ENCODE data around the gene PTPRF. TPM values are rescaled to one million over a fixed set of nuclear protein-coding genes. Genes with fewer than 3 reads are reported as not detected.
A peak's percentile ranks its signal among the peaks of the same experiment; 100 is the strongest.
"Not testable (repeated sequence)": the region's sequence is repeated elsewhere in the genome, so short reads cannot be mapped to it uniquely, and the experiment has no call there.

Gene PTPRF
- total RNA-seq, 2 experiments from 2014 or later, result 3.8 to 4.5 TPM

DNA sequence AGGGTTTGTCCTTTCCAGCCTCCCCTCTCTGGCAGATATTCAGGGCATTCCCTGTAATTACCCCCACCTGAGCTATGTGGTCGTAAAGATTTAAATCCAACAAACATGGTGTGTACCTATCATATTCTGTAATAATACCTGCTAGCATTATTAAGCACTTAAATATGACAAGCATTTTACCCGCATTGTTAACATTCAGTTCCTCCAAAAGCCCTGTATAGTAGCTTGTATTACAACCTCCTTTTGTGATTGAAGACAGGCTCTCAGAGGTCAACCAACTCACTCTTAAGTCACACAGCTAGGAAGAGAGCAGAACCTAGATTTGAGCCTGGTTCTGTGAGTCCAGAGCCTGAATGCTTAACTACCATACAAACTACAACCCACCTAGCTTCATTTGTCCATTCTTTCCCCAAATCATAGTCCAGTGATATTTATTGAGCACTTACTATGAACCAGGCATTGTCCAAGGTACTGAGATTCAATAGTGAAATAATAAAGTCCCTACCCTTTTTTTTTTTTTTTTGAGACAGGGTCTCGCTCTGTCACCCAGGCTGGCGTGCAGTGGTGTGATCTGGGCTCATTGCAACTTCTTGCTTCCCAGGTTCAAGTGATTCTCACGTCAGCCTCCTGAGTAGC, 105.4 kb downstream of the PTPRF start:
- ChIA-PET CTCF (interaction anchor here (1.1 kb wide), 1 partner anchor 13 kb away, joined by 3 read pairs; no protein-coding TSS in a partner anchor), POLR2A (interaction anchor here (0.7 kb wide), 1 partner anchor 29 kb away, joined by 3 read pairs; no protein-coding TSS in a partner anchor)
- Mint-ChIP-seq H3K27ac (no peak overlapping the region), H3K4me1 (ENCODE audit: low read depth) (no peaks in the 10 kb centered on the region), H3K9me3 (no peaks in the 10 kb centered on the region), H3K36me3 (ENCODE audit: low read depth) (no peaks in the 10 kb centered on the region), H3K27me3 (peaks cover 2% of the 10 kb centered on the region), H3K4me3 (no peak overlapping the region)
- DNase-seq (no peak), ATAC-seq (no peak)
- TF ChIP-seq, protein P1, sequence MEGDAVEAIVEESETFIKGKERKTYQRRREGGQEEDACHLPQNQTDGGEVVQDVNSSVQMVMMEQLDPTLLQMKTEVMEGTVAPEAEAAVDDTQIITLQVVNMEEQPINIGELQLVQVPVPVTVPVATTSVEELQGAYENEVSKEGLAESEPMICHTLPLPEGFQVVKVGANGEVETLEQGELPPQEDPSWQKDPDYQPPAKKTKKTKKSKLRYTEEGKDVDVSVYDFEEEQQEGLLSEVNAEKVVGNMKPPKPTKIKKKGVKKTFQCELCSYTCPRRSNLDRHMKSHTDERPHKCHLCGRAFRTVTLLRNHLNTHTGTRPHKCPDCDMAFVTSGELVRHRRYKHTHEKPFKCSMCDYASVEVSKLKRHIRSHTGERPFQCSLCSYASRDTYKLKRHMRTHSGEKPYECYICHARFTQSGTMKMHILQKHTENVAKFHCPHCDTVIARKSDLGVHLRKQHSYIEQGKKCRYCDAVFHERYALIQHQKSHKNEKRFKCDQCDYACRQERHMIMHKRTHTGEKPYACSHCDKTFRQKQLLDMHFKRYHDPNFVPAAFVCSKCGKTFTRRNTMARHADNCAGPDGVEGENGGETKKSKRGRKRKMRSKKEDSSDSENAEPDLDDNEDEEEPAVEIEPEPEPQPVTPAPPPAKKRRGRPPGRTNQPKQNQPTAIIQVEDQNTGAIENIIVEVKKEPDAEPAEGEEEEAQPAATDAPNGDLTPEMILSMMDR (IDR thresholded peaks at IDR 0.05), result no peak
- intact Hi-C loops (cut with micrococcal nuclease), result no loop called here

DNA sequence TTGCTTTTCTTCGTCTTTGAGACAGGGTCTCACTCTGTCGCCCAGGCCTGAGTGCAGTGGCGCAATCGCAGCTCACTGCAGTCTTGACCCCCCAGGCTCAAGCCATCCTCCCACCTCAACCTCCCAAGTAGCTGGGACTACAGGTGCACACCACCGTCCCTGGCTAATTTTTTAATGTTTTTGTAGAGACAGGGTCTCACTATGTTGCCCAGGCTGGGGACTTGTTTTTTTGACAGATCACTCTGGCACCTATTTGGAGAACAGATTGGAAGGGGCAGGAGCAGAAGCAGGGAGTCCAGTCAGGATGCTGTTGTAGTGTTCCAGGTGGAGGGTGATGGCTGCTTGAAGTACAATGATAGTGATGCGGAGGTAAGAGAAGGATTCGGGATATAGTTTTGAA, 106.6 kb downstream of the PTPRF start:
- DNase-seq (no peak), ATAC-seq (no peak)
- intact Hi-C loops (cut with micrococcal nuclease), result no loop called here
- Mint-ChIP-seq H3K36me3 (ENCODE audit: low read depth) (no peaks in the 10 kb centered on the region), H3K9me3 (no peaks in the 10 kb centered on the region), H3K27me3 (peaks cover 2% of the 10 kb centered on the region), H3K27ac (no peak overlapping the region), H3K4me1 (ENCODE audit: low read depth) (no peaks in the 10 kb centered on the region), H3K4me3 (no peak overlapping the region)
- ChIA-PET POLR2A (no interaction called here), CTCF (no interaction called here)
- TF ChIP-seq, protein P1 (IDR thresholded peaks at IDR 0.05), result no peak

DNA sequence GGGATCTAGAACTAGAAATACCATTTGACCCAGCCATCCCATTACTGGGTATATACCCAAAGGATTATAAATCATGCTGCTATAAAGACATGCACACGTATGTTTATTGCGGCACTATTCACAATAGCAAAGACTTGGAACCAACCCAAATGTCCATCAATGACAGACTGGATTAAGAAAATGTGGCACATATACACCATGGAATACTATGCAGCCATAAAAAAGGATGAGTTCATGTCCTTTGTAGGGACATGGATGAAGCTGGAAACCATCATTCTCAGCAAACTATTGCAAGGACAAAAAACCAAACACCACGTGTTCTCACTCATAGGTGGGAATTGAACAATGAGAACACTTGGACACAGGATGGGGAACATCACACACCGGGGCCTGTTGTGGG, 107.7 kb downstream of the PTPRF start:
- POLR2A ChIA-PET; H3K4me1 Mint-ChIP-seq (ENCODE audit: low read depth); CTCF ChIA-PET; ATAC-seq; H3K36me3 Mint-ChIP-seq (ENCODE audit: low read depth); H3K27me3 Mint-ChIP-seq; intact Hi-C loops (cut with micrococcal nuclease); H3K27ac Mint-ChIP-seq; DNase-seq; H3K9me3 Mint-ChIP-seq; H3K4me3 Mint-ChIP-seq: not testable (repeated sequence)

DNA sequence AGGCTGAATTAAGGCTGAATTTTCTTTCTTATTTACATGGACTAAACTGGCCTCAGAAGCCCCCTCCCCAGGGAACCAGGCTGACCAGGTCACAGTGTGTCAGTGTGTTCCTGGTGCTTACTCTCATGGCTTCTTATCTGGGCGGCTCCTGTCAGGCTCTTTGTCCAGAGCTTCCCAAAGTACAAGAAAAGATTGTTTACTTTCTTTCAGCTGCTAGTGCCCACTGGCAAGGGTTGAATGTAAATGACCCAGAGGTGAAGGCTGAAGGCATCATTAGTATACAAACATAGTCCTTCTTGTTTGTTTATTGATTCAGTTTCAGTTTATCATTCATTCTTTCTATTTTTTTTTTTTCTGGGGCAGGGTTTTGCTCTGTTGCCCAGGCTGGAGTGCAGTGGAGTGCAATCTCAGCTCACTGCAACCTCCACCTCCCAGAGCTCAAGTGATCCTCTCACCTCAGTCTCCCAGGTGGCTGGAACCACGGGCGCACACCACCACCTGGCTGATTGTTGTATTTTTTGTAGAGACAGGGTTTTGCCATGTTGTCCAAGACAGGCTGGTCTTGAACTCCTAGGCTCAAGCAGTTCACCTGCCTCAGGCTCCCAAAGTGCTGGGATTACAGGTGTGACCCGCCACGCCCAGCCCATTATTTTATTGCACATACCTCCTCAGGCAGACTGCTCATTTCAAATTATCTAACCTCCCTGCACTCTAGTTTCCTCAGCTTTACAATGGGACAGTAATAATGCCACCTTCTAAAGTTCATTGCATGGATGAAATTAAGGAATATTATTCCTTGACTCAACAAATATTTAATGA, 109.5 kb downstream of the PTPRF start:
- Mint-ChIP-seq H3K27me3 (peaks cover 2% of the 10 kb centered on the region), H3K36me3 (ENCODE audit: low read depth) (no peaks in the 10 kb centered on the region), H3K4me1 (ENCODE audit: low read depth) (no peaks in the 10 kb centered on the region), H3K4me3 (no peak overlapping the region), H3K27ac (no peak overlapping the region), H3K9me3 (no peaks in the 10 kb centered on the region)
- peak; percentile 3 for DNase-seq
- intact Hi-C loops (cut with micrococcal nuclease), result no loop called here
- CTCF ChIA-PET, result no interaction called here
- TF ChIP-seq, protein P1 (IDR thresholded peaks at IDR 0.05), result no peak
- no peak for ATAC-seq
- POLR2A ChIA-PET, result no interaction called here

DNA sequence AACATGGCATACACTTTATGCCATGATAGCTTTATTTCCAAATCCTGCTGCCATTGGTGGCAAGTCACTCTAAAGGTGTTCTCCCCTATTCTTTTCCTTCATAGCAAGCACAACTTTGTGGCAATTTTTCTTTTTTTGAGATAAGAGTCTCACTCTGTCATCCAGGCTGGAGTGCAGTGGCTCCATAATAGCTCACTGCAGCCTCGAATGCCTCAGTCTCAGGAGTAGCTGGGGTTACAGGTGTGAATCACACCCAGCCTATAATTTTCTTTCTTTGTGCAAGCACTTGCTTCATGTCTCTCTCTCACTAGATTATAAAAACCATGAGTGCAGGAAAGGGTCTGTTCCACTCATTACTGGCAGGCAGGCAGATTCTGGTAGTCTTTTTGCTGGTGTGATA, 113.9 kb downstream of the PTPRF start:
- TF ChIP-seq, protein P1 (IDR thresholded peaks at IDR 0.05), result no peak
- H3K9me3 Mint-ChIP-seq, result no peaks in the 10 kb centered on the region
- ATAC-seq, result no peak
- ChIA-PET POLR2A (interaction anchor here (1.2 kb wide), 1 partner anchor 9 kb away, joined by 4 read pairs; no protein-coding TSS in a partner anchor), CTCF (interaction anchor here (1.7 to 2.8 kb wide), 3 partner anchors 16 to 115 kb away, joined by 3 to 10 read pairs (median 4); no protein-coding TSS in a partner anchor)
- no peak overlapping the region for H3K27ac Mint-ChIP-seq
- H3K27me3 Mint-ChIP-seq, result peaks cover 3% of the 10 kb centered on the region
- no peak for DNase-seq
- no peaks in the 10 kb centered on the region for H3K36me3 Mint-ChIP-seq (ENCODE audit: low read depth)
- intact Hi-C loops (cut with micrococcal nuclease), result no loop called here
- no peak overlapping the region for H3K4me3 Mint-ChIP-seq
- peaks cover 4% of the 10 kb centered on the region for H3K4me1 Mint-ChIP-seq (ENCODE audit: low read depth)
